Amygdala (tissue), 56 donors: ENCODE measurements around the gene ORAI3.

ENCODE experiments used
- DNase-seq, 56 donors: peaks; one replicate each; lab custom pipeline; 2025; lab: John Stamatoyannopoulos, UW

Gene ORAI3

DNA sequence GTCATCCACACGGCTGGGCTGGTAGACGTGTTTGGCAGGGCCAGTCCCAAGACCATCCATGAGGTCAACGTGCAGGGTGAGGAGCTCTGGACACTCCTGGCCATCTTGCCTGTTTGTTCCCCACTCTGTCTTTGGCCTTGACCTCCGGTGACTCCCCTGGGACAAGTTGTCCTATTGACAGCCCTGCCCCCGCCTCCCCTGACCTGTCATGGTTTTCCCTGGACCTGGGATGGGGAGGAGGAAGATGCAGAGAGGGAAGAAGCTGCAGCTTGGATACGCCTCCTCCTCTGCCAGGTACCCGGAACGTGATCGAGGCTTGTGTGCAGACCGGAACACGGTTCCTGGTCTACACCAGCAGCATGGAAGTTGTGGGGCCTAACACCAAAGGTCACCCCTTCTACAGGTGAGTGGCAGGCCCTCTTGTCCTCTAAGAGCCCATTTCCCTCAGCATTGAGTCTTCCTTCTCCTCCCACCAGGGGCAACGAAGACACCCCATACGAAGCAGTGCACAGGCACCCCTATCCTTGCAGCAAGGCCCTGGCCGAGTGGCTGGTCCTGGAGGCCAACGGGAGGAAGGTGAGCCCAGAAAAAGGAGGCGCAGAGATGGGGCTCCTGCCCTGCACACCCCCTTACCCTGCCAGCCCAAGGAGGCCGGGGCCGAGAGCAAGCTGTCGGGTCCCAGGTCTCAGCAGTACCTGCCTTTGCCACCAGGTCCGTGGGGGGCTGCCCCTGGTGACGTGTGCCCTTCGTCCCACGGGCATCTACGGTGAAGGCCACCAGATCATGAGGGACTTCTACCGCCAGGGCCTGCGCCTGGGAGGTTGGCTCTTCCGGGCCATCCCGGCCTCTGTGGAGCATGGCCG lies 37.5 kb downstream of the ORAI3 start:
- no peak for DNase-seq

GRCh38 chr16:30987581-30988190 lies 38.8 kb downstream of the ORAI3 start:
- no peak for DNase-seq

- no peak for DNase-seq
Measured at GRCh38 chr16:30989469-30990047, 40.7 kb downstream of the ORAI3 start.

DNA sequence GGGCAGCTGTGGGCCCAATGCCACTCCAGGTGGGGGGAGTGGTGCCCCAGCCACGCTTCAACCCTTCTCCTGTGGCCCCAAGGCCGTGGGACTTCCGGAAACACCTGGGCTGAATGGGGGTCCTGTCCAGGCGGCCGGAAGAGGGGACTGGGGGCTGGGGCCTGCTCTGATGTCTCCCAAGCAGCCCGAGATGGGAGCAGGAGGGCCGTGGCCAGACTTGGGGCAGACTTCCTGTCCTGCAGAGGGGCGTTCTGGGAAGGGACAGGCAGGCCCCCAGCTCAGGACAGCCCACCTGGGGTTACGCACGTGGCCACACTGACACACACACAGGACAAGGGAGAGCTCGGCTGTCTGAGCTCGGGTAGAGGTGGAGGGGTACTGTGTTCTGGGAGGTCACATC lies 41.2 kb downstream of the ORAI3 start:
- no peak for DNase-seq

- DNase-seq: no peak
Measured at GRCh38 chr16:30991052-30991451, 42.2 kb downstream of the ORAI3 start.

GRCh38 chr16:30992276-30992780 lies 43.5 kb downstream of the ORAI3 start:
- no peak for DNase-seq

DNA sequence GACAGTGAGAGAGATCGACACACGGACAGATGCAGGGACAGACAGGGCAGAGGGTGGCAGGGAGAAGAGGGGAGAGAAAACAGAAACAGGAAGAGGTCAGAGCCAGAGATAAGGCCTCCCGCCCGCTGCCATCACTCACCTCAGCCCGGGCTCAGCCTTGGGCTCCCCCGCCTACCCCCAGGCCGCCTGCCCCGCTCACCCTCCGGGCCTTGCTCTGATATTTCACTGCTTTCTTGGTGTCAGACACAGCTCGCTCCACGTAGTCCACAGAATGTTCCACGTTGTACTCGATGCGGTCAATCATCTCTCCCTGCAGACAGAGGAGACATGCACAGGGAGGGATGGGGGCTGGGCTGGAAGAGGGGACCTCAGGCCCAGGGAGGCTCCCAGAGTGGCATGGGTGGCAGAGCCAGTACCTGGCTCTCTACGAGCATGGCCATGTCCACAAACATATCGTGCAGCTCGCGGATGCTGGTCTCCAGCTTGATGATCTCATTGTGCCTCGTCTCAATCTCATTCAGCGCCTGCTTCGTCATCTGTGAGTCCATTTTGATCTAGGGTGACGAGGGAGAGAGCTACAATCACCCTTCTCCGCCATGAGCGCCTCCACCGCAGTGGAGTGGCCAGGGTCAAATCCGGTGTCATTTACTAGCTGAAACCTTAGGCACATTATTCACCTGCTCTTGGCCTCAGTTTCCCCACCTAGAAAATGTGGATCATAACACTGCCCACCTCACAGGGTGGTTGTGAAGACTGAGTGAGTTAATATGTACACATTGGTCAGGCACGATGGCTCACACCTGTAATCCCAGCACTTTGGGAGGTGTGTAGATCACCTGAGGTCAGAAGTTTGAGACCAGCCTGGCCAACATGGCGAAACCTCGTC lies 44.3 kb downstream of the ORAI3 start:
- no peak for DNase-seq

- DNase-seq: no peak
Measured at GRCh38 chr16:30995927-30996323, 47.1 kb downstream of the ORAI3 start.

DNA sequence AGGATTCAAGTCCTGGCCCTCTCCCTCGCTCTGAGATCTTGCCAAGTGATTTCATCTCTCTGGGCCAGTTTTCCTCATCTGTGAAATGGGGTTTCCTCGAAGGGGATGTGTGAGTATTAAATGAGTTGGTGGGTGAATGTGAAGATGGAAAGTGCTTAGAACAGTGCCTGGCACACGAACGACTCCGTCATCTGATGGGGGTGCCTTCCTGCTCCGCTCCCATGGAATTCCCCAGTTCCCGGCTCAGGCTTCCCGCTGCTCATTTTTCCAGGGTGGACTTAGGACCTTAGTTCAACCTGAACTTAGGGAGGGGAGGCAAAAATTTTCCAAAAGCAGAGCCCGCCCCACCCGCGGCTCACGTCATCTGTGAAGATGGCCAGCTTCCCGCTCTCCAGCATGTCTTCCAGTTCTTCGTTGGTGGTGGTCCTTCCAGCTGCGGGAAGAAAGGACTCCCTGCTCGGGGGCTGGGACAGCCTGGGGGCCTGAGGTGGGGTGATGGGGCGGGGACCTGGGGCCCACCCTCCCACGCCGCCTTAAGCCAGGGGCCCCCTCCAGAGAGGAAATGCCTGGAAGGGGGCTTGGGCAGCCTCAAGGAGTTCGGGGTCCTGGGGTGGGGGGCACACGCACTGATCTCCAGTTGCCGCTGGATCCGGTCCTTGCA lies 47.6 kb downstream of the ORAI3 start:
- DNase-seq: no peak

DNA sequence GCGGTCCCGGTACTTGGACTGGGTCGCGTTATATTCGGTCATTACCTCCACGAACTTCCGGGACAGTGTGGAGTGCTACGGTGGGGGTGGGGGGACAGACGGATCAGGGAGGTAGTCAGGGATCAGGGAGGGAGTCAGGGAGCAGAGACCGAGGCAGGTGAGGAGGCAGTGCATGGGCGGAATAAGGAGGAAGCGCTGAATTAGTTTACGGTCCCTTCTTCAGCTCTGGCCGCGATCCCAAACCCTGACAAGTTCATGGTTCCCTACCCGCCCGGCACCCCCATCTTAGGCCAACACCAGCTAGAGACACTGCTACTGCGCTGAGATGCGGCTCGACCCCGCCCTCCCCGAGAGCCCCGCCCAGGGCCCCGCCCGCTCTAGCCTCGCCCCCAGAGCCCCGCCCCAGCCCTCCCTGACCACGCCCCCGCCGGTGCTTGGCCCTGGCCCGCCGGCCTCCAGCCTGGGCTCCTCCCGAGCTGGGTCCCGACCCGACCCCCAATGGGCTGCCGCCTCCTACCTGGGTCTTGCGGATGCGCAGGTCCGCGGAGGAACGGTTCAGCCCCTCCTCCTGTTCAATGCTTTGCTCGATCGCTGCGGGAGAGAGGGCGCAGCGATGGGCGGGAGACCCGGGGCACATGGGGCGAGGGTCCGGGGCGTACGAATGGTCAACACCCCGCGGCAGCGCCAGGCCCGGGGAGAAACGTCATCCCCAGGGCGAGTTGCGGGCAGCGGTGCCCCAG lies 48.3 kb downstream of the ORAI3 start:
- DNase-seq: peak in 17 of 56 donors; percentile 16 to 55 (median 33)

- no peak for DNase-seq
Measured at GRCh38 chr16:30997725-30998711, 49.1 kb downstream of the ORAI3 start.

GRCh38 chr16:30998852-30999761 lies 50.2 kb downstream of the ORAI3 start:
- DNase-seq: peak in 6 of 56 donors; percentile 15 to 39 (median 26)

GRCh38 chr16:31000671-31001382 lies 52.0 kb downstream of the ORAI3 start:
- DNase-seq: no peak

DNA sequence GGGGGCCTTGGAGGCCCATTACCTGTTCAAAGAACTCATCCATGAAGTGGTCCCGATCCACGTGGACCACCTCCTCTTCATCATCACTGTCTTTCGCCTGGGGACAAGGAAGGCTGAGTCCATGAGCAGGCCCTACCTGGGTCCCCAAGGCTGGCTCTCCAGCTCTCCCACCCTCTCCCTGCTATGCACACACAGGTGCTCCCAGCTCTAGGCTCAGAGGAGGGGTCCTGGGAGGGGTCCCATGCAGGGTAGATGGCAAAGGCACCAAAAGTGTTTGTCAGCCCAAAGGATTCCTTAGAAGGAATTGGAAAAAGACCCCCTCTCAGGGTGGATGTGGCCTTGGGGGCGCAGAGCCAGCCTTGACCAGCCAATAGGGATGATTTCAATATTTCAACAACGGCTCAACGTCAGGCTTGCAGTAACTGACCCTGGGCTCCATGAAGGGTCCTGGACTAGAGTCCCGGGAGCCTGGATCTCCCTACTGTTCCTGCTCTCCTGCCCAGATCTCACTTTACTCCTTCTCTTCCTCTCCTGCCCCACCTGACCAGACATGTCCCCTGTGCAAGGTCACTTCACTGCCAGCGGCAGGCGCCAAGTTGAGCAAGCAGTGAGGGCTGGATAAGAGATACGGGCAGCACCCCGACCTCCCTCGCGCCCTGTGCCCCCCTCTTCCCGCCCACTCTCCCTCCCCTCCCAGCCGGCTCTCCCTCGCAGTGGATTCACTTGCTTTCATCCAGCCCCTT lies 52.8 kb downstream of the ORAI3 start:
- DNase-seq: no peak

GRCh38 chr16:31002250-31002700 lies 53.4 kb downstream of the ORAI3 start:
- DNase-seq: peak in 2 of 56 donors; percentile 20 to 23
